GM18909 (cell line): ENCODE results near the gene ACOT11.

Experiments used
- ATAC-seq: cut with Tn5 transposase; IDR thresholded peaks from one replicate; pipeline ENCODE4 v1.9.1; 2021; ENCODE audit warnings: mild to moderate bottlenecking; ENCODE audit not compliant: unreplicated experiment, poor library complexity

The ACOT11 gene

GRCh38 chr1:54640863-54641836 is 93.1 kb downstream of the ACOT11 start, which contains the start of gene MROH7:
Gene MROH7, plus strand, starts transcription at chr1:54641786. Its CDS starts 11,141 bp downstream, at chr1:54652927.
- ATAC-seq, result no peak

GRCh38 chr1:54643736-54644135 is 95.7 kb downstream of the ACOT11 start:
- ATAC-seq, result no peak

GRCh38 chr1:54645806-54646676 is 98.0 kb downstream of the ACOT11 start:
- ATAC-seq, result no peak

GRCh38 chr1:54649130-54649898 is 101.3 kb downstream of the ACOT11 start:
- ATAC-seq, result no peak

- ATAC-seq, result no peak
Observed at GRCh38 chr1:54649921-54650320, 101.9 kb downstream of the ACOT11 start.

GRCh38 chr1:54650417-54650816 is 102.4 kb downstream of the ACOT11 start:
- no peak for ATAC-seq

- no peak for ATAC-seq
Observed at GRCh38 chr1:54651608-54652007, 103.6 kb downstream of the ACOT11 start.

- ATAC-seq, result no peak
Observed at GRCh38 chr1:54652168-54652567, 104.1 kb downstream of the ACOT11 start.

GRCh38 chr1:54653036-54653435 is 105.0 kb downstream of the ACOT11 start:
- ATAC-seq, result no peak

GRCh38 chr1:54658164-54658913 is 110.3 kb downstream of the ACOT11 start:
- ATAC-seq, result no peak
